HG03103 (cell line): Measurements from ENCODE around the gene GNA12.
A peak's percentile ranks its signal among the peaks of the same experiment; 100 is the strongest.

Experiments used
- ATAC-seq: cut with Tn5 transposase; IDR thresholded peaks from one replicate; pipeline ENCODE4 v1.9.1; 2021; ENCODE audit warnings: low read depth; ENCODE audit not compliant: unreplicated experiment

Gene GNA12

DNA sequence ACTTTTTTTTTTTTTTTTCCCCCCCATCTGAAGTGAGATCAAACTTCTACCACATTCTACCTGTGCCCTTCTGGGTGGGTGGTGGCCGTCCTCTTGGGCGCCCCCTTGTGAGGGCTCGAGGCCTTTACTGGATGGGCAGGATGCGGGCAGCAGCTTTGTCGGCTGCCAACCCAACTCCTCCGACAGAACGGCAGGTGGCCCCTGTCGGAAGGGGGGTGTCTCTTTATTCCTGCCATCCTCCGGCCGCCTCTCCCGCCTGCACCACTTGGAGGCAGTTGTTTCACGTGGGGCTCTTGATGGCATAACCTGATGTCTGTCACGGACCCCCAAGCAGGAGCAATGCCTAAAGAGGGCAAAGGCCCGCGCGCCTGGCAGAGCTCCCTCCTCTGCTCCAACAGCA is 125.1 kb downstream of the GNA12 start:
- ATAC-seq: no peak

- no peak for ATAC-seq
Measured at GRCh38 chr7:2718296-2718965, 125.7 kb downstream of the GNA12 start.

DNA sequence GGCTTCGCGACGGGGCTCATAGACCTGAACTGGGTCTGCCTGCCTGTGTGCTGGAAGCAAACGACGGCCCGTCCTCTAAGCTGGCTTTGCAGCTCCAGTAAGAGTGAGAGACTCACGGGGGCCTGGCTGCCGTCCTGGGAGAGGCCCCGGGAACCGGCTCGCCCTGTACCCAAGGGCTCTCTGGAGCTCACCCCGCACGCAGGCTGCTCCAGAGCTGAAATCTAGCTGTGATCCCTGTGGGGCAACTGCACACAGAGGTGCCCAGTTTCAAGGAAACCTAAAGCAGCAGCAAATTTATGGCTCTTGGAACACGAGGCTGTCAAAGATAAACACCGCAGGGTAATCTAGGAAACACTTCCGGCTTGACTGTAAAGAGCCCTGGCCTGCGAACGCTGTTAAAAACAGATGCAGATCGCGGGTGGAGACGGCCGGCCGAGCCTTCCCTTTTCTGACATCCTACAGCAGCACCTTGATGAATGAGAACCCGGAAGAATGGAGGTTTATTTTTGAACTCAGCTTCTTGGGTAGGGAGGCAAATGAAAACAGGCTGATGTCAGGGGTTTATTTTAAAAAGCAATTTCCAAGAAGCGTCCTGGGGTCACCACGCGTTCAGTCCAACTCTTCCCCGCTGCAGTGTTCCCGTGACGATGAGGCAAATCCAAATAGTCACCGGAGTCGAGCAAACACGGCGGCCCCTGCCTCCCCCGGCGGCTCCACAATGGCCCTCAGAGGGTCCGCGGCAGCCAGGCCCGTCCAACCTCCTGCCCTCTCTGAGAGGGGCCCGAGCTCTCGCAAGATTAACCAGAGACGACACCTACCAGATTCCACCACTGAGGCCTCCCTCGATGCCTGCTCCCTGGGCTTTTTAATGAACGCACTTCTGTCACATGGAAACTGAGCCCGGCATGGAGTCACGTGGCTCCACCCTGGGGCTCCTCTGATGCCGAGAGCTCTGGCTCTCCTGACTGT is 126.5 kb downstream of the GNA12 start:
- no peak for ATAC-seq

DNA sequence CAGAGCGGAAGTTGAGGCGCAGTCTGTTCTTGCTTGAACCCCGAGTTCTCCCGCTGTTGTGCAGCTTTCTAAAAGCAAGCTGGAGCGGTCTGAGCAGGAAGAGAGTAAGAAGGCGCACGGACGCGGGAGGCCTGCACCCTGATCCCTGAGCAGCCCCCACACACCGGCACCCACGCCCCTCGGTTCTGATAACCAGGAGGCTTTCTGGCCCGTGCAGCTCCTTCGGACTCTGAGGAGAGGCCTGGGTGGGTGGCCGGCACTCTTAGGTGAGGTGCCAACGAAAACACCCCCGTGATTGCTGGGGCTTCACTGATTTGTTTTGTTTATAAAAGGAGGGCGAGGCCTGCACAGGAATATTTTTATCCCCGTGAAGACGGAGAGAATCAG is 127.2 kb downstream of the GNA12 start:
- no peak for ATAC-seq

GRCh38 chr7:2716488-2716887 is 127.6 kb downstream of the GNA12 start:
- ATAC-seq: no peak

DNA sequence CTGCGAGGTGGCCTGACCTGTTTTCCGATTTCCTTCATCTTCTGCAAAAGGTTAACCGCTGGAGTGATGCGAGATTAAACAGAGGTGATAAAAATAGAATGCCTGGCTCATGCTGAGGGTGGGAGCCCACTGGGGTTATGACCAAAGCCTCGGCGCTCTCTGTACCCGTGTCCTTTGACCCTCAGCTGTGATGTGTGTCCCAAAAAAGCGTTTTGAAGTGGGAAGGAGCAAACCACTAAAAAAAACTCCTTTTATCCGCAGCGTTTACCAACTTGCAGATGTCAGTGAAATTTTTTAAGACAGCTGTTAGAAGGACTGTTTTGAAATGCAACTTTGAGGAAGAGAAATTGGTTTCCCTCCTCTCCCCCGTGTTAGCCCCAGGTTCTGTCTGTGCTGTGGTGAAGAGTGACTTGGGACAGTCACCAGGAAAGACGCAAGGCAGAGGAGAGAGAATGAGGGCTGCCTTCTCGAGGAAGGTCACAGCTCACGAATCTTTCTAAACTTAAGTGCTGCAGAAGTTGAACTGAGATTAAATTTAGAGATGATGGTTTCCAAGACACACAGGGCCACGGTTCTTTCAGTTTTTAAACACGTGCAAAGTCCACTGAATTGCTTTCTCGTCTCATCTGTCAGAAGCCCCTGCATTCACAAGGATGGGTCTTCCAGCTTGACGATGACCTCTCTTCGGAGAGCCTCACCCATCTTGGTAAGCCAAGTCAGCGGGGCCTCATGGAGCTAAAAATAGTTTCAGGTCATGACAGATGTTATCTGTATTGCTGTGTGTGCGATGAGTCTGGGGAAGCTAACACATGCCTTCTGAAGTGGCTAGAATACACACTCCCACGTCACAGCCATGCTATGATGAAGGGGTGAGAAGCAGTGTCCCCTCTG is 128.5 kb downstream of the GNA12 start:
- no peak for ATAC-seq

DNA sequence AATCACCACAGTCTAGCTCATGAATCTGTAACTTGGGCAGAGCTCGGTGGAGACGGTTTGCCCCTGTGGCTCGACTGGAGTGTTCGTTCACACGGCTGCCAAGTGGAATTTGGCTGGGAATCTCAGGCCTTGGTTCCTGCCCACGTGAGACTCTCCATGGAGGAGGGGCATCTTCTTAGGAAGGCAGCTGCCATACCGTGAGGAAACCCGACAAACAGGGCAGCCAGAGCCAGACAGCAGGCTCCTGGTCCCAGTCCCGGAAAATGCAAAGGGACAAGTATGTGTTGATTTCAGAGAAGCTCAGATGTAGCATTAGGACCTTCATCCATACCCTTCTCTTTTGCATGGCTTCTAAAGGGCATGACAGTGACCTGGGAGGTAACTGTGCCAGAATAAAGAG is 129.5 kb downstream of the GNA12 start:
- no peak for ATAC-seq

DNA sequence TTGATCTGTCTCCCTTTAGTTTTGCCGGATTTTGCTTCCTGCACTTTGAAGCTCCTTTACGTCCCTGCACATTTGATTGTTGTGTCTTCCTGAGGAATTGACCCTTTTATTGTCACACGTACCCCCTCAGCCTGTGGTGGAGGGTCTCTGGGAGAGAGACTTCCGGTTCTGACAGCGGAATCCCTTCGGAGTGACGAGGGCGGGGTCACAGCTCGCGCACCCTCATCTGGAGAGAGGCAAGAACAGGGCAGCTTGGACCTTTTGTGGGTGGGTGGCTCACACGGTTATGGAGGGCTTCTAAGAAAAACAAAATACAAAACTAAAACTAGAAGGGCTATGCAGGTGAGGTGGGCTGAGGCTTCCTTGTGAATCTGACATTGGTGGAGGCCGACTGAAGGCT is 130.1 kb downstream of the GNA12 start:
- no peak for ATAC-seq

GRCh38 chr7:2713370-2713769 is 130.7 kb downstream of the GNA12 start:
- no peak for ATAC-seq

DNA sequence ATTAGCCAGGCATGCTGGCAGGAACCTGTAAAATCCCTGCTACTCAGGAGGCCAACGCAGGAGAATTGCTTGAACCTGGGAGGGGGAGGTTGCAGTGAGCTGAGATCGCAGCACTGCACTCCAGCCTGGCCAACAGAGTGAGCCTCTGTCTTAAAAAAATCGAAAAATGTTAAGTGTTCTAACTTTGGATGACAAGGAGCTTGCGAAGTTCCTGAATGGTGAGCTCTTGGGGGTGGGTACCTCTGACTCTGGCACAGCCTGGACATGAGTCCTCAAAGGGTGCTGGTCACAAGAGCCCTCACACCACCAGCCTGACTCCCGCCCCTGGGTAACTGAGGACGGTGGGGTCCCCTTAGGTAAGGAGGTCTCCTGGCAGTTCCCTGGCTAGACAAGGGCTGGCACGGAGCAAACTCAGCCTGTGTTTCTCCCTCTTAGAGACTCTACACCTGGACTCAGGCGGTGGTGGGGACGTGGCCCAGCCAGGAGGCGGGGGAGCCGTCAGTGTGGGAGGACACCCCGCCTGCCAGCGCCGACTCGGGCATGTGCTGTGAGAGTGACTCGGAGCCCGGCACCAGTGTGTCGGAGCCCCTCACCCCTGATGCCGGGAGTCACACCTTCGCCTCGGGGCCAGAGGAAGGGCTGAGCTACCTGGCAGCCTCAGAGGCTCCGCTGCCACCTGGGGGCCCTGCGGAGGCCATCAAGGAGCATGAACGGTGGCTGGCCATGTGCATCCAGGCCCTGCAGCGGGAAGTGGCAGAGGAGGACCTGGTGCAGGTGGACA is 132.0 kb downstream of the GNA12 start:
- no peak for ATAC-seq

- no peak for ATAC-seq
Measured at GRCh38 chr7:2710901-2711551, 133.1 kb downstream of the GNA12 start.

DNA sequence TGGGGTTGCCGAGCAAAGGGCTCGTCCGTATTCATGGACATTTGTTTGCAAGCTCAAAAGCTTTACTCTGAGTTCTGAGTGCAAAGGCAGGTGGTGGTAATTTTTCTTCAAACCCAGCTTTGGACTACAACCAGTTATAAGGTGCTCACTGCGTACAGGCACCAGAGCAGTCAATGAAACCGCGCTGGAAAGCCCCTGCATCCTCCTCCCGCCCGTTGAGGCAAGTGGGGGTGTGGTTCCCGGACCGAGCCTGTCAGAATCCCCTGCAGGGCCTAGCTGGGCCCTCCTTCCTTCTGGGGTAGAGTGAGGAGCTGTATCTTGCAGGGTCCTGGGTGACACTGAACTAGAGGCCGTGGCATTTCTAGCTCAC is 133.8 kb downstream of the GNA12 start:
- ATAC-seq: no peak

GRCh38 chr7:2709553-2710285 is 134.4 kb downstream of the GNA12 start:
- peak; percentile 81 for ATAC-seq

- no peak for ATAC-seq
Measured at GRCh38 chr7:2708547-2709310, 135.4 kb downstream of the GNA12 start.

DNA sequence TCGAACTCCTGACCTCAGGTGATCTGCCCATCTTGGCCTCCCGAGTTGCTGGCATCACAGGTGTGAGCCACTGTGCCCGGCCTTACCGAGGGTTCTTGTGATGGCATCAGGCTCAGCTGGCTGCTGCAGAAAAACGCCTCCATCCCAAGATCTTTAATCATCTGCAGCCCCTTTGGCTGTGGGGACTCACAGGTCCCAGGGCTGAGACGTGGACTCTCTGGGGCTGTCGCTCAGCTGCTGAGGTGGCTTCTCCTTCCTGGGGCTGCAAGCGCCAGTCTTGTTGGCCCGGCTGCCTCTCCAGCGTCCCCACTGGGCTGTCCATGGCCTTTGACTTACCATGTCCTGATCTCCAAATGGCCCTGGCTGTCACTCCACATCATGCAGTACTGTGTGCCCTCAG is 136.1 kb downstream of the GNA12 start:
- ATAC-seq: no peak

DNA sequence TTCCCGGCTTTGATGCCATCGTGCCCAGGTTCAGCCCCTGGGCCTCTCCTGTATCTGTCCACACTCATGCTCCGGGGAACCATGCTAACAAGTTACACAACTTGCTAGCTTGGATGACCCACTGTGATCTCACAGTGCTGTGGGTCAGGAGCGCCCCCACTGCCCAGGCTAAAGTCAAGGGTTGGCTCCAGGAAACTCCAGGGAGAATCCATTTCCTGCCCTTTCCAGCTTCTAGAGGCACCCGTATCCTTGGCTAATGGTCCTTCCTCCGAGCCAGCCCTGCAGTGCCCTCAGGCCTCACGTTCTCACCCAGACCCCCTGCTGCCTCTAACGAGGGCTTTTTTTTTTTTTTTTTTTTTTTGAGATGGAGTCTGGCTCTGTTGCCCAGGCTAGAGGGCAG is 136.6 kb downstream of the GNA12 start:
- ATAC-seq: no peak

DNA sequence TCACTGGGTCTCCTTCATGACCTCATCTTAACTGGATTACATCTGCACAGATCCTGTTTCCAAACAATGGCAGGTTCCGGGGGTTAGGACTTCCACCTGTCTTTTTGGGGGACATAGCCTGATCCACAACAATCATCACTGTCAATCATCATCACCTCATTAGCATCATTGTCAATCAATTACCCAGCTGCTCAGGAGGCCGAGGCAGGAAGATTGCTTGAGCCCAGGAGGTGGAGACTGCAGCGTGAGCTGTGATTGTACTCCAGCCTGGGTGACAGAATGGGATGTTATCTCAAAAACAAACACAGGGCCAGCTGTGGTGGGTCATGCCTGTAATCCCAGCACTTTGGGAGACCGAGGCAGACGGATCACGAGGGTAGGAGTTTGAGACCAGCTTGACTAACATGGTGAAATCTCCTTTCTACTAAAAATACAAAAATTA is 137.4 kb downstream of the GNA12 start:
- no peak for ATAC-seq

GRCh38 chr7:2705371-2706096 is 138.6 kb downstream of the GNA12 start:
- ATAC-seq: no peak
